HG02970 (cell line): Measurements from ENCODE around the gene KLK15.

ENCODE experiments used
- ATAC-seq: cut with Tn5 transposase; IDR thresholded peaks from one replicate; pipeline ENCODE4 v1.9.1; 2021; ENCODE audit warnings: mild to moderate bottlenecking, moderate library complexity, moderate number of reproducible peaks; ENCODE audit not compliant: unreplicated experiment, low FRiP score

Gene KLK15

GRCh38 chr19:50844296-50844935, 11.0 kb upstream of the KLK15 start:
- no peak for ATAC-seq

- no peak for ATAC-seq
These were observed 10.4 kb upstream of the KLK15 start for GRCh38 chr19:50843701-50844221.

GRCh38 chr19:50843205-50843604, 9.8 kb upstream of the KLK15 start:
- no peak for ATAC-seq

GRCh38 chr19:50842130-50842529, 8.8 kb upstream of the KLK15 start:
- no peak for ATAC-seq

- ATAC-seq, result no peak
These were observed 6.6 kb upstream of the KLK15 start for GRCh38 chr19:50839712-50840655.

GRCh38 chr19:50838239-50838638, 4.9 kb upstream of the KLK15 start:
- no peak for ATAC-seq

- no peak for ATAC-seq
These were observed 3.9 kb upstream of the KLK15 start for GRCh38 chr19:50837300-50837699.

GRCh38 chr19:50836543-50837195, 3.3 kb upstream of the KLK15 start:
- ATAC-seq, result no peak

- ATAC-seq, result peak; percentile 73
These were observed 2.6 kb upstream of the KLK15 start for GRCh38 chr19:50835785-50836542.

GRCh38 chr19:50835103-50835784, 1.9 kb upstream of the KLK15 start:
- ATAC-seq, result no peak

GRCh38 chr19:50833802-50834167, 411 bp upstream of the KLK15 start:
- ATAC-seq, result no peak

GRCh38 chr19:50832666-50833065, 708 bp downstream of the KLK15 start:
- no peak for ATAC-seq

- ATAC-seq, result no peak
These were observed 2.4 kb downstream of the KLK15 start for GRCh38 chr19:50831026-50831396.

- ATAC-seq, result no peak
These were observed 2.9 kb downstream of the KLK15 start for GRCh38 chr19:50830266-50831025.

- no peak for ATAC-seq
These were observed 3.6 kb downstream of the KLK15 start for GRCh38 chr19:50829801-50830200.

GRCh38 chr19:50827476-50827875, 5.9 kb downstream of the KLK15 start:
- ATAC-seq, result no peak

- no peak for ATAC-seq
These were observed 6.7 kb downstream of the KLK15 start for GRCh38 chr19:50826492-50827240.

- no peak for ATAC-seq
These were observed 9.9 kb downstream of the KLK15 start, which contains the start of gene KLK1 for GRCh38 chr19:50823389-50824042. KLK1 (minus strand) TSS chr19:50823787; CDS start chr19:50823748, 39 bp downstream.
